Cortex of kidney (tissue), 1 donor: ENCODE results near the gene DDX60.
"Not testable (repeated sequence)": the region's sequence is repeated elsewhere in the genome, so short reads cannot be mapped to it uniquely, and the experiment has no call there.

Experiments used
- DNase-seq: peaks from one replicate; lab custom pipeline; 2025; lab: John Stamatoyannopoulos, UW

Gene DDX60, protein sequence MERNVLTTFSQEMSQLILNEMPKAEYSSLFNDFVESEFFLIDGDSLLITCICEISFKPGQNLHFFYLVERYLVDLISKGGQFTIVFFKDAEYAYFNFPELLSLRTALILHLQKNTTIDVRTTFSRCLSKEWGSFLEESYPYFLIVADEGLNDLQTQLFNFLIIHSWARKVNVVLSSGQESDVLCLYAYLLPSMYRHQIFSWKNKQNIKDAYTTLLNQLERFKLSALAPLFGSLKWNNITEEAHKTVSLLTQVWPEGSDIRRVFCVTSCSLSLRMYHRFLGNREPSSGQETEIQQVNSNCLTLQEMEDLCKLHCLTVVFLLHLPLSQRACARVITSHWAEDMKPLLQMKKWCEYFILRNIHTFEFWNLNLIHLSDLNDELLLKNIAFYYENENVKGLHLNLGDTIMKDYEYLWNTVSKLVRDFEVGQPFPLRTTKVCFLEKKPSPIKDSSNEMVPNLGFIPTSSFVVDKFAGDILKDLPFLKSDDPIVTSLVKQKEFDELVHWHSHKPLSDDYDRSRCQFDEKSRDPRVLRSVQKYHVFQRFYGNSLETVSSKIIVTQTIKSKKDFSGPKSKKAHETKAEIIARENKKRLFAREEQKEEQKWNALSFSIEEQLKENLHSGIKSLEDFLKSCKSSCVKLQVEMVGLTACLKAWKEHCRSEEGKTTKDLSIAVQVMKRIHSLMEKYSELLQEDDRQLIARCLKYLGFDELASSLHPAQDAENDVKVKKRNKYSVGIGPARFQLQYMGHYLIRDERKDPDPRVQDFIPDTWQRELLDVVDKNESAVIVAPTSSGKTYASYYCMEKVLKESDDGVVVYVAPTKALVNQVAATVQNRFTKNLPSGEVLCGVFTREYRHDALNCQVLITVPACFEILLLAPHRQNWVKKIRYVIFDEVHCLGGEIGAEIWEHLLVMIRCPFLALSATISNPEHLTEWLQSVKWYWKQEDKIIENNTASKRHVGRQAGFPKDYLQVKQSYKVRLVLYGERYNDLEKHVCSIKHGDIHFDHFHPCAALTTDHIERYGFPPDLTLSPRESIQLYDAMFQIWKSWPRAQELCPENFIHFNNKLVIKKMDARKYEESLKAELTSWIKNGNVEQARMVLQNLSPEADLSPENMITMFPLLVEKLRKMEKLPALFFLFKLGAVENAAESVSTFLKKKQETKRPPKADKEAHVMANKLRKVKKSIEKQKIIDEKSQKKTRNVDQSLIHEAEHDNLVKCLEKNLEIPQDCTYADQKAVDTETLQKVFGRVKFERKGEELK (N-terminal part only)

DNA sequence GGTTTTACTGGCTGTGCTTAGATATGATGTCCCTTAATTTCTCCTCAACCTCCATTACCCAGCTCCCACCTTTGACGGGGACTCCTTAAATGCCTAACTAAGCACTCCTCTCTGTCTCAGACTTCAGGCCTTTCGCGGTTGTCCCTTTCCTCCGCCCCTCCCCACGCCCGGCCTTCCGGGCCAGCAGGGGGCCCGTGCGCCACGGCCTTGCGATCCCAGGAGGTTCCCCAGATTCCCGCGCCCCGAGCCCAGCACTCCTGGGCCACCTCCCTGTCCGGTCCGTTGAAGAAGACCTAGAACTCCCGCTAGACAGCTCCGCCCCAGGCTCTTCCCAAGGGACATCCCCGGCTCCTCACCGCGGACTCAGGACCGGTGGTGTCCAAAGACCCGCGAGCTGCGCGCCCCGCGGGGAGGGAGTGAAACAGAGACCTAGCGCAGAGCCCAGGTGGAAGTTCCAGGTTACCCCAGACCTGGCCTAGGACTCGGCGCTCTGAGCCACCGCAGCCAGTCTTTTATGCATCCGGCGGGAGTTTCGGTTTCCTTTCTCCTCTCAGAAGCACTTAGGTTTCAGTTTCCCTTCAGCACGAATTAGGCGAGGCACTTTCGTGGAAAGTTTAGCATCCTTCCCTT is at the start of gene DDX60:
Gene DDX60, minus strand, starts transcription at position 487 of the 630 bp plus-strand sequence. CDS start 7,493 bp downstream, outside the sequence.
- DNase-seq: no peak

DNA sequence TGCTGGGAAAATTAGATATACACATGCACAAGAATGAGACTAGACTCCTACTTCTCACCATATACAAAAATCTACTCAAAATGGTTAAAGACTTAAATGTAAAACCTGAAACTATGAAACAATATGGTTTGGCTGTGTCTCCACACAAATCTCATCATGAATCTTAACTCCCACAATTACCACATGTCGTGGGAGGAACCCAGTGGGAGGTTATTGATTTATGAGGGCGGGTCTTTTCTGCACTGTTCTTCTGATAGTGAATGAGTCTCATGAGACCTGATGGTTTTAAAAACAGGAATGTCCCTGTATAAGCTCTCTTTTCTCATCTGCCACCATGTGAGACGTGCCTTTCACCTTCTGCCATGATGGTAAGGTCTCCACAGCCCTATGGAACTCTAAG is 48.5 kb upstream of the DDX60 start:
- DNase-seq: no peak

DNA sequence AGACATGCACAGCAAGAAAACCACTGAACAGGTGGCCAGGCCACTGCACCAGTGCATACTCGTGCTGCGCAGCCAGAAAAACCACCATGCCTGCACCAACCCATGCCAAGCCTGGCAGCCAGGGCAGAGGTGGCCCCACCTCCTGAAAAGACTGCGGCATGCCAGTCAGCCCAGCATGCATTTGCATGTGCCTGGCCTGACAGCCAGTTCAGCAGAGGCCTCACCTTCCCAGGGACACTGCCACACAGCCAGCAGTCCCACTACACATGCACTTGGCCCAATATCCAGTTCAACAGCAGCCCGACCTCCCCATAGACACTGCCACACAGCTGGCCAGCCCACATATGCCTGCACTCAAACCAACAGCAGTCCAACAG is 43.5 kb upstream of the DDX60 start:
- no peak for DNase-seq

DNA sequence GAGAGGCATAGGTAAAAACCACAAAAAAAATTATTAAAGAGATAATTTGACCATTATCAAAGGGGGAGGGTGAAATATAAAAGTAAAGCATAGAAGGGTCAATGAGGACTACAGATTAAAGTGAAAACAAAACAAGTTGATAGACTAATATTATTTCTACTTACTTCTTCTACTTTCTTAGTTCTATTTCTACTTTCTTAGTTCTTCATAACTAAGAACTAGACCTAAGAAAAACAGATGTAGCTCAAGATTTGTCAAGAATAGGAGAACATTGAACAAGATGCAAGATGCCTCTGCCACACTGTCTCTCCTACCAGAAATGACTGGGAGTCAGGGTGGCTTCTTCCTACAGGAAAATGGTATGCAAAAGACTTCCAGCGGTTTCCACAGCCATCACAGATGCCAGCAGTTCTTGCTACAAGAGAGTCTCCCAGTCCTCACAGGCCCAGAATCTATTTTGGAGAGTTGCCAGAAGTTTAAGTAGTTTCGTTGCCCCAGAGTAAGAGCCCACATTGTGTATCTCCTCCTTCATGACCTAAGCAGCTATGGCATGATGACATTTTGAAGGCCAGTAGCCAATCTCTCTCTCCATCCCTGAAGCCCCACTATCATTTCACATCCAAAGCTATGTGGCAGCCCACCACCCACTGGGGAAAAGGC is 42.9 kb upstream of the DDX60 start:
- DNase-seq: no peak

DNA sequence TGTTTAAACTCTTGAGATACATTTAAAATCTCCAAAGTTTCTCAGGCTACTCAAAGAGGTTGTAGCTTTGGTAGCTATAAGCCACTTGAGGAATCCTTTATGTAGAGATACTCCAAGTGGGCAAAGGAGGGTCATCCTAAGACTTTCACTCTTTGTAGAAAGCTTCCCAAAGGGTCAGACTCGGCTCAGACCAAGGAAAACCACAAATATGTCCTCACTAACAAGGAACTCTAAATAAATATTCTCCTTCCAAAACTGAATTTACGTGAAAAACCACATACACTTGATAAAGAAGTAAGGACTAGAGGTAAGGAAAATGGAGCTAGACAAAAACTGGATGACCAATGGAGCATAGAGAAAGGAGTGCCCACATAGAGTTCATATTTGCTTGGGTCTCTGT is 41.7 kb upstream of the DDX60 start:
- DNase-seq: no peak

DNA sequence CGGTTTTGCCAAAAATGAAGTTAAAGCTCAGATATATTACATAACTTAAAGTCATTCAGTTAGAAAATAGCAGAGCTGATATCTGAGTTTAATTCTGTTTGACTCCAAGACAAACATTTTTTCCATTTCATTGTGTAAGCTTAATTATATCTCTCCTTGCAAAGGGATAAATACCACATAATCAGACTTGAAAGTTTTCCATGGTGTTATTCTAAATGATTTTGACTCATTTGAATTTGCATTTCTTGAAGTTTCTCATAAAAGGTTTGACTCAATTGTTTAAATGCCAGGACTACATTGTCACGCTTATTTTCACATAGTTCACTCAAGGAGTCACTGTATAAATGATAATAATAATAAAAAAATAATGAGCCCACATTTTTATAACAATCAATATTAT is 39.4 kb upstream of the DDX60 start:
- no peak for DNase-seq

DNA sequence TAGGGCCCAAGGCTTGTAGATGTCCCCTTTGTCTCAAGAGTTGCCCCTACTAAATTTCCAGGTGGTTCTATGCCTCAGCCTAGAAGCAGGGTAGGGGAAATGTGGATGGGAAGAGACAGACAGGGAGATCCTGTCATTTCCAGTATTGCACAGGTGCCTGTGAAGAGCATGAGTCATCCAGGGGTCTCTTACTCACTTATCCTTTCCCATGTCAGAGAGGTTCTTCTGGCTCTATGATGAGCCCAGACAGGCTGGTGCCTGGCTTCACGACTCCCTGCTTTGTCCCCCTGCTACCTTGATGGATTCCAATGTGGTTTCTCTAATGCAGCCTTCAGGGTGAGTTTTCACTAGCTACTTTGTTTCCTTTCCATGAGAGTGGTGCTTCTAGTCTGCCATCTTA is 35.2 kb upstream of the DDX60 start:
- no peak for DNase-seq

DNA sequence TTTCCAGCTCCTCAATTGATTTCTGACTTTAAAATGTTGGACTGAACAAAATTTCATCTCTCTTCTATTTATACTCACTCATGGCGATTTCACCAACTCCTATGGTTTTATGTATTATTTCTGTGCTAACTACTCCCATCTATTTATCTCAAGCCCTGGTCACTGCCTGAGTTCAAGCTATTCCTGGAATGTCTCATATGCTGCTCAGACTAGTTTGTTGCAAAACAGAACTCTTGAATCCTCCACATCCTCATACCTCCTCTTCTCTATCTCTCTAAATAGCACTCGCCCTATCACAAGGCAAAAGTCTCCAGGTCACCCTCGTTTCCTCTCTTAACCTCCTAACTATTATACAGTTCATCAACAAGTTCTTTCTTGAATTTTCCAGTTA is 19.0 kb upstream of the DDX60 start:
- no peak for DNase-seq

DNA sequence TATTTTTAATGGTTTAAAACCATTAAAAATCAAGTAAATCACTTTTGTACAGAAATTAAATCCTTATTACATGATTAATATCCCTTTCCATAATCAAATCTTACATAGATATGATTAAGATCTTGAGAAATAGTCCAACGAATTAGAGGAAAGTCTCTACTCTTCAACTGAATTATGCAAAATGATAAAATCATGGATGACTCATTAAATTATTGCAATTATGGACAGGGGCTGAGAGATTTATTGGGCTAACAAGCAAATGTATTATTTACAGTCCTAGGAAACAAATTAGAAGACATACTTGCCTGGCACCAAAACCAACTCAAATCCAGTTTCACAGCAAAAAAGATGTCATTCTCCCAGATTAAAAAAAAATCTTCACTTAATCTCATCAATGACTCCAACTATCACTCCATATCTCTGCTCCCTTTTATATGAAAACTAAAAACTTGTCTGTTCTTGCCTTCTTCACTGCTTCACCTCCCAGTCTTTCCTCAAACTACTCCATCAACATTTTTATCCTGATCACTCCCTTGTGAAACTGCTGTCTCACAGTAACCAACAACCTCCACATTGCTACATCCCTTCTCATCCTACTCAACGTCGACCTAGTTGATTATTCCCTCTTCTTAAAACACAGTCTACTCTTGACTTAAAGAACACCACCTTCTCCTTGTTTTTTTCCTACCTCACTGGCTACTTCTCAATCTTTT is 18.4 kb upstream of the DDX60 start:
- DNase-seq: no peak

DNA sequence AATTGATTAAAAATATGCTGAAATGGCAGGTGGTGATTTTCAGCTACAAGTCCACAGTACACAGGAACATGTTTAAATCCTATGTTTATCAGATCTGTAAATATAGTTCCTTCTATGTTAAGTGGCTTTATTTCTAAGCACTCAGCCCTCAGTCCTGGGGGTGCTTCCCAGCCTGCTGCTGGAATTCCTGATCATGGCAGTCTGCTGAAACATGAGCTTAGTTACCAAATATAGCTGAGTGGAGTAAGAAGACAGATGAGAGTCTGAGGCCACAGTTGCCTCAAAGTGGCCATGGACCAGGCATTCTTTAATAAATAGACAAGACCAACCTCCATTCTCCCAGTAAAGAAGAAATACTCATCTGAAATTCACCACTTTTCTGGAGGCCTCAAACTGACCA is 17.1 kb upstream of the DDX60 start:
- no peak for DNase-seq

DNA sequence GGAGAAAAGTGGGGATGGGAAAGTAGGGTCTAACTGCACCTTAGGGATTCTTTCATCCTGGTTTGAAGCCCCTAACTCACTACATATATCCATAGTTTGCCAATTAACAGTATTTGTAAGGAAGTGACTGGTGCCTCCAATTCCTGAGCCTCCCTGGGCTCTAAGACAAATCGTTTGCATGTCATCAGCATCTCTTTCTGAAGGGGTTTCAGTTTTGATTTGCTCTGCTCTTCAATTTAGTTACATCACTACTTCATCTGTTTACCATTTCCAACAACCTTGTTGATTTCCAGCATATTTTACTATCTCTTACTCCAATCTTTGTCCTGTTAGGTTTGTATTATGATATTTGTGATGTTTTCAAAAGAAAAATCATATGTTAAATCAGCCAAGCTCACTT is 15.5 kb upstream of the DDX60 start:
- no peak for DNase-seq

DNA sequence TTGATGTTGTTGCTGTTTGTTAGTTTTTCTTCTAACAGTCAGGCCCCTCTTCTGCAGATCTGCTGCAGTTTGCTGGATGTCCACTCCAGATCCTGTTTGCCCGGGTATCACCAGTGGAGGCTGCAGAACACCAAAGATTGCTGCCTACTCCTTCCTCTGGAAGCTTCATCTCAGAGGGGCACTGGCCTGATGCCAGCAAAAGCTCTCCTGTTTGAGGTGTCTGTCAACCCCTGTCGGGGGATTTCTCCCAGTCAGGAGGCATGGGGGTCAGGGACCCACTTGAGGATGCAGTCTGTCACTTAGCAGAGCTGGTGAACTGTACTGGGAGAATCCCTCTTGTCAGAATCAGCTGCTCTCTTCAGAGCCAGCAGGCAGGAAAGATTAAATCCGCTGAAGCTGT is 12.0 kb upstream of the DDX60 start:
- DNase-seq: not testable (repeated sequence)

DNA sequence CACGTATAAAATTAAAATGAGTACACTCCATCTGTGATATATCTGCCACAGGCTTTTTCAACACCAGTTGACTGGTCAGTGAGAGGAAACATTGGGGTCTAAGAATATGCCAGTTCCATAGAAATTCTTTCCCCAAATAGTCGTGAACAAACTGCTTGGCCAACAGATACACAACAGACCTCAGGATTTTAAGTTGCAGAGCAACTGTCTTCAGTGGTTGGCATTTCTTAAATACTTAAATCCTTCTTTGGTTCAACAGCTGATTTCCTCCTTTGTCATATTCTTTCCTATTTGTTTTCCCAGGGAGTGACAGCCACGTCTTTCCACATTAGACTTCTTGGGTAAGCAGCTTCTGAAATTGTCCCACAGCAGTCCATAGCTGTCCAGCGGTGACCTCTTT is 7.0 kb upstream of the DDX60 start:
- DNase-seq: no peak

DNA sequence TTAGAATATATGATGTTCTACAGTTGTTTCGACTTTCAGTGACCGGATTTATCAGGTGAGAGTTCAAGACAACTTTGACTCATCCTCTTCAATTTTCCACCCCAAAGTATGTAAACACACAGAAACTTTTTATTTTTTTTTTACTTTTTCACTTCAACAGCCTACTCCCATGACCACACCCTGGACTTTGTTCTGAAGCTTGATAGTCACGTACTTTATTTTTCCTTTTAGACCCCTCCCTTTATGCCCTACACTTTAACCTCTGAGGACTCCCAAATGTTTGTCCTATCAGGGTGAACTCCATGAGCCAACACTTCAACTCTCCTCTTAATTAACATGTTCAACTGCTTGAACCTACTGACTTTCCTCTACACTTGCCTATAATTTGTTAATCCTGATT is 2.5 kb upstream of the DDX60 start:
- DNase-seq: no peak

DNA sequence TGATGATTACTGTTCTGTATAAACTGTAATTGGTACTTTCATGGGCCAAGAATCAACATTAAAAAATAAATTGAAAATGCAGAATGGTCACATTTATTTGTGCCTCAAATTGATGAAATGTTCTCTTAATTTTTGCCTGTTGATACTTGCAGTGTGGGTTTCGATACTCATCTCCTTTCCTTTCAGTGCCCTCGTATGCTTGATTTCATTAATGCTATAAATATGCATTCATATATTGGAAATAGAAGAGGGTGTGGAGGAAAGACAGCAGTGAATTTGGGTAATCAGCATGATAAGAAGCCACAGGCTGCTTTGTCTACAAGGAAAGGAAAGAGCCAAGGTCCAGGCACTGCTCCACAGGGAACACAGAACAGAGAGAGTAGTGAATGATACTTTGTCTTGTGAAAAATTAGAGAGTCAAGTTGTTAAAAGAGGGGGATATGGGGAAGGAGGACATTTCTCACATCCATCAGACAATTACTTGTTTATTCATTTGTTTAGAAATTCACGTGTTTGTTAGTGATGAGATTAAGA is 1.0 kb upstream of the DDX60 start:
- DNase-seq: no peak

DNA sequence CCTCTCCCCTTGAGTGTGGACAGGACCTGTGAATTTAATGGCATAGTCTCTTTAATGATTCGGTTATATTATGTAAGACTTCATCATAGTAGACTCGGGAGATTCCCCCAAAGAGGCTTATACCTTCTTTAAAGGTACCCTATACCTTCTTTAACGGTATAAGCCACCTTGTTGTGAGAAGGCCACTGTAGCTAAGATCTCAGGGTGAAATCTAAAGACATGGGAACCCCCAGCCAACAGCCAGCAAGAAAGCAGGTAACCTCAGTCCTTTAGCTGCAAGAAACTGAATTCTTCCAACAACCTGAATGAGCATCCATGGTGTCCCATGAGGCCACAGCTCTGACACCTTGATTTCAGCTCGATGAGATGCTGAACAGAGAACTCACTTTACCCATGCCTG is 931 bp downstream of the DDX60 start:
- no peak for DNase-seq

DNA sequence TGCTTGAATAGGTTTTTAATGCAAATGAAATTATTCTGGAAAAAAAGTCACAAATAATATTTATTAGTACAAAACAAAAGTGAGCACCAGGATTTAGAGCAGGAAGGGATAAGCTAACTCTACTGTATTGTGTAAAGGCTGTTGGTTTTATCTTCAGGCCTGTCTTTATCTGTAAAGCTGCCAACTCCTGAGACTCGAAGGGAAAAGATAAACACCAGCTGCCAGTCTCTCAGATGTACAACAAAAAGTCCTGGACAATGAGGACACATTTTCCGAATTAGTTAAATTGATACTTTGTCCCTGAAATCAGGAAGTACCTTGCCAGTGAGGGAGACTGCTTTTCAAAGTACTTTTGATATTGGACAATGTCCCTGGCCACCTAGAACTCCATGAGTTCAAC is 8.8 kb downstream of the DDX60 start:
- DNase-seq: no peak

DNA sequence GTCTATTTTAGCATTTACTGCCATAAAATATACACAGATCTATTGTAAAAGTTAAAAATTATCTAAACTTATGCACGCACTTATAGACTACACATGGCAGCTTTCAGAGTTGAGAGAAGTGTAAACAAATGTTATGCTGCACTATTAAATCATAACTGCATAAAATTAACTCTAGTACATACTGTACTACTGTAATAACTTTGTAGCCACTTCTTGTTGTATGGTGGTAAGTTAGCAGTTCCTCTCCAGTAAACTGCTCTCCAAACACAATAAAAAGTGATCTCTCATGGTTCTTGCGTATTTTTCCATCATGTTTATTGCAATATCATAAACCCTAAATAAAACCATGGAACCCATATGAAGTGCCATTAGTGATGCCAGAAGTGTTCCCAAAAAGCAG is 9.6 kb downstream of the DDX60 start:
- no peak for DNase-seq

DNA sequence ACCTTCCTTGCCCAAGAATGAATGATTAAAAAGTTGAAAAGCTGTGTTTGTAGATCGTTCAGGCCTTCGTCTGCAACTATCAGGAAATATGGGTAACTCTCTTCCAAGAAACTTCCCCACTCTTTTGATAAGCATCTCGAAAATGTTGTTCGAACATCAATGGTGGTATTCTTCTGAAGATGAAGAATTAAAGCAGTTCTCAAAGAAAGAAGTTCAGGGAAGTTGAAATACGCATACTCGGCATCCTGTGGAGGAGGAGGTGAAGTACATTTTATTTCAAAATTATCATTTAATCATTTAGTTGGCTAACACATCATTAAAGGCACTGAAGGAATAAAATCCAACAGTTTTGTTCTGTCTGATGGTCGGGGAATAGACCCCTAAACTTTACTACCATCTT is 12.1 kb downstream of the DDX60 start:
- DNase-seq: no peak

DNA sequence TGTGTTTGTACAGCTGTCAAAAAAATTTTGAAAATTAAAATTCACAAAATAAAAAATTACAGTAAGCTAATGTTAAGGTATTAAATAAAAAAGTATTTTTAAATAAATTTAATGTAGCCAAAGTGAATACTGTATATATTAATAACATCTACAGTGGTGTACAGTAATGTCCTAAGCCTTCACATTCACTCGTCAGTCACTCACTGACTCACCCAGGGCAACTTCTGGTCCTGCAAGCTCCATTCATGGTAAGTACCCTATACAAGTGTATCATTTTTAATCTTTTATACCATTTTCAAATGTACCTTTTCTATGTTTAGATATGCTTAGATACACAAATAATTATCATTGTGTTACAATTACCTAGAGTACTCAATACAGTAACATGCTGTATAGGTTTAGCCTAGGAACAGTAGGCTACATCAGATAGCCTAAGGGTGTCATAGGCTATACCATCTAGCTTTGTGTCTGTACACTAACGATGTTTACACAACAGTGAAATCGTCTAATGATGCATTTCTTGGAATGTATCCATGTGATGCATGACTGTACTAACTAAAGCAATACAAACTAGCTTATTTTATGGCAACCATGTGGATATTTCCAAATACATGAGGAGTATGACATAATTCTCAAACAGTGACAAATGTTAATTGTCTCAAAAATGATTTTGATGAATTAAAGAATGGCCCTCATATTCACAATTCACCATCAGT is 13.7 kb downstream of the DDX60 start:
- DNase-seq: no peak
